ENCODE results near the gene GAN. TPM values are rescaled to one million over a fixed set of nuclear protein-coding genes. Genes with fewer than 3 reads are reported as not detected.

GAN gene, protein sequence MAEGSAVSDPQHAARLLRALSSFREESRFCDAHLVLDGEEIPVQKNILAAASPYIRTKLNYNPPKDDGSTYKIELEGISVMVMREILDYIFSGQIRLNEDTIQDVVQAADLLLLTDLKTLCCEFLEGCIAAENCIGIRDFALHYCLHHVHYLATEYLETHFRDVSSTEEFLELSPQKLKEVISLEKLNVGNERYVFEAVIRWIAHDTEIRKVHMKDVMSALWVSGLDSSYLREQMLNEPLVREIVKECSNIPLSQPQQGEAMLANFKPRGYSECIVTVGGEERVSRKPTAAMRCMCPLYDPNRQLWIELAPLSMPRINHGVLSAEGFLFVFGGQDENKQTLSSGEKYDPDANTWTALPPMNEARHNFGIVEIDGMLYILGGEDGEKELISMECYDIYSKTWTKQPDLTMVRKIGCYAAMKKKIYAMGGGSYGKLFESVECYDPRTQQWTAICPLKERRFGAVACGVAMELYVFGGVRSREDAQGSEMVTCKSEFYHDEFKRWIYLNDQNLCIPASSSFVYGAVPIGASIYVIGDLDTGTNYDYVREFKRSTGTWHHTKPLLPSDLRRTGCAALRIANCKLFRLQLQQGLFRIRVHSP
- 1 to 10 TPM in 2 of 4 donors, under 1 TPM in 2; 0.27 to 2.5 (median 1.4) TPM for polyA plus RNA-seq
- long read RNA-seq, donor 1: 0 reads
- long read RNA-seq, donor 2: 0 reads
- long read RNA-seq, donor 3: 0 reads
- long read RNA-seq, donor 4: 0 reads
- long read RNA-seq, donor 5: 0 reads
- long read RNA-seq, donor 6: 0 reads
- long read RNA-seq, donor 7: 0 reads
- long read RNA-seq, donor 8: 0 reads
- long read RNA-seq, donor 9: 0 reads
- long read RNA-seq, donor 10: 0 reads

DNA sequence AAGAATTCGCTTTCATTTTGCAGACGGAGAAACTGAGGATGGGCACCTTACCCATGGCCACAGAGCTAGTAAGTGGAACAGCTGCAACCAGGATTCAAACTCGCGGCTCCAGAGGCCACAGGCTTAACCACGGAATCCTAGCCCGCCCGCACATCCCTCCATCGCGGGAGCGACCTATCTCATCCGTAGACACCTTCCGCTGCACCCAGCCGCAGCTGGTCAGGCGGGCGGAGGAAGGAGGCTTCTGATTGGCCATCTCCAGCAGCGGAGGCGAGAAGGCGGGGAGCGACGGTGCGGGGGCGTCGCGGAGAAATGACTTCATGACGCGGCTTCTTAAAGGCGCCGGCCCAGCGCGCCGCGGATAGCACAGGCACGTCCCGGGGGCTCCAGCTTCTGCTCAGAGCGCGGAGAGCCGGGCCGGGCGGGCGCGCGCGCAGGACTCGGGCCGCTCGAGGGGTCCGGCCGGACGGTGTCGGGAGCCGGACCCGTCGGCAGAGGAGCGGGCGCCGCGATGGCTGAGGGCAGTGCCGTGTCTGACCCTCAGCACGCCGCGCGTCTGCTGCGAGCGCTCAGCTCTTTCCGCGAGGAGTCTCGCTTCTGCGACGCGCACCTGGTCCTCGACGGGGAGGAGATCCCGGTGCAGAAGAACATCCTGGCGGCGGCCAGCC lies at the start of gene GAN:
Gene GAN (plus strand): TSS at position 360 of the 668 bp plus-strand sequence. CDS start 152 bp downstream, at position 512.
- Histone ChIP-seq H3K36me3 (ENCODE audit: control insufficient read depth in 3 of 3, insufficient read depth in 2 of 3, low read depth in 1 of 3, low read length in 3 of 3) (peaks cover 0 to 3% (median 0%) of the 10 kb centered on the region in 3 donors), H3K27me3 (ENCODE audit: control insufficient read depth in 3 of 3, insufficient read depth in 3 of 3, low read length in 3 of 3) (no peaks in the 10 kb centered on the region), H3K4me1 (ENCODE audit: control insufficient read depth in 3 of 3, insufficient read depth in 2 of 3, low read depth in 1 of 3, low read length in 2 of 3) (peaks cover 4 to 10% (median 5%) of the 10 kb centered on the region in 3 donors), H3K27ac (ENCODE audit: low read depth in 1 of 3, low read length in 2 of 3) (peak within 1 kb of the TSS; percentile 88 to 96 (median 92)), H3K4me3 (ENCODE audit: low read depth in 1 of 3, low read length in 3 of 3) (peak within 1 kb of the TSS; percentile 92 to 96 (median 96)), H3K9me3 (ENCODE audit: control insufficient read depth in 2 of 2, insufficient read depth in 1 of 2, low read depth in 1 of 2, low read length in 1 of 2) (no peaks in the 10 kb centered on the region)
- WGBS, 3 donors: 0% methylated on average over 54 to 75 of the region's 75 CpGs
- FAIRE-seq (no peak), DNase-seq (peak; percentile 96 to 98)

DNA sequence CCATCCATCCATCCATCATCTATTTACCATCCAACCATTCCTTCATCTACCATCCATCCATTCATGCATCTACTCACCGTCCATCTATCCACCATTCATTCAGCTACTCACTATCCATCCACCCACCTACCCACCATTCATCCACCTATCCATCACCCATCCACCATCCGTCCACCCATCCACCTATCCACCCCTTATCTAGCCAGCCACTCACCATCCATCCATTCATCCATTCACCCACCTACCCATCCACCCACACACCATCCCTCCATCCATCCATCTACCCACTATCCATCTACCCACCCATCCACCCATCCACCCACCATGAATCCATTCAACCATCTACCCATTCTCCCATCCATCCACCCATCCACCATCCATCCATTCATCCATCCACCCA lies 49.7 kb upstream of the GAN start:
- no peak for FAIRE-seq
- no peaks in the 10 kb centered on the region for H3K9me3 ChIP-seq (ENCODE audit: control insufficient read depth in 2 of 2, insufficient read depth in 1 of 2, low read depth in 1 of 2, low read length in 1 of 2)
- 94 to 100% (median 97%) methylated on average over 2 of the region's 2 CpGs for WGBS, 3 donors
- peaks cover 0 to 14% (median 2%) of the 10 kb centered on the region in 3 donors for H3K4me1 ChIP-seq (ENCODE audit: control insufficient read depth in 3 of 3, insufficient read depth in 2 of 3, low read depth in 1 of 3, low read length in 2 of 3)
- DNase-seq: no peak
- H3K27ac ChIP-seq (ENCODE audit: low read depth in 1 of 3, low read length in 2 of 3): no peak overlapping the region
- H3K4me3 ChIP-seq (ENCODE audit: low read depth in 1 of 3, low read length in 3 of 3): no peak overlapping the region
- no peaks in the 10 kb centered on the region for H3K27me3 ChIP-seq (ENCODE audit: control insufficient read depth in 3 of 3, insufficient read depth in 3 of 3, low read length in 3 of 3)
- peaks cover 0 to 7% (median 0%) of the 10 kb centered on the region in 3 donors for H3K36me3 ChIP-seq (ENCODE audit: control insufficient read depth in 3 of 3, insufficient read depth in 2 of 3, low read depth in 1 of 3, low read length in 3 of 3)

DNA sequence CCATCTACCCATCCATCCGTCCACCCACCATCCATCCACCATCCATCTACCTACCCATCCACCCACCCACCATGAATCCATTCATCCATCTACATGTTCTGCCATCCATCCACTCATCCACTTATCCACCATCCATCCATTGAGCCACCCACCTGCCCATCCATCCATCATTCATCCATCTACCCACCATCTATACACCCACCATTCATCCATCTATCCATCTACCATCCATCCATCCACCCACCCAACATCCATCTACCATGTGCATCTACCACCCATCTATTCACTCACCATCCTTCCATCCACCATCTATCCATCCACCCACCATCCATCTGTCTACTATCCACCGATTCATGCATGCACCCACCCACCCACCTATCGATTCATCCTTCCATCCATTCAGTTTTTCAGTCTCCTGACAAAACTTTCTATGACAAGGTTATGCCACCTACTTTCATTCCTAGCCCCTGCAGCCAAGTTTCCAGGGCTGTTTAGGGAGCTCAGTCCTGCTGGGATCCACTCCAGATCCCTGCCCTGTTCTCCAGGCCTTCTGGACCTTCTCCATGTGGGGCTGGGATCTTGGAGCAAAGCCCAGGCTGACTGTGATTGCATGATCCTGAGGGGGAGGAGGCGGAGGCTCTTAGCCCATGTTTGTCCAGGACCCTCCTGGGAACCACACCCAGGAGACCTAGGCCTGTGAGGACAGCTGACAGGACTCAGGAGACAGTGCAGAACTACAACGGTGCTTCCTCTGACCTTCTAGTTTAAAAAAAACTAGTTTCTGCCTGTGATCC lies 48.9 kb upstream of the GAN start:
- Histone ChIP-seq H3K9me3 (ENCODE audit: control insufficient read depth in 2 of 2, insufficient read depth in 1 of 2, low read depth in 1 of 2, low read length in 1 of 2) (no peaks in the 10 kb centered on the region), H3K4me3 (ENCODE audit: low read depth in 1 of 3, low read length in 3 of 3) (no peak overlapping the region), H3K36me3 (ENCODE audit: control insufficient read depth in 3 of 3, insufficient read depth in 2 of 3, low read depth in 1 of 3, low read length in 3 of 3) (peaks cover 0 to 7% (median 0%) of the 10 kb centered on the region in 3 donors), H3K27ac (ENCODE audit: low read depth in 1 of 3, low read length in 2 of 3) (peak overlapping the region; percentile 64 to 70 (median 68)), H3K27me3 (ENCODE audit: control insufficient read depth in 3 of 3, insufficient read depth in 3 of 3, low read length in 3 of 3) (no peaks in the 10 kb centered on the region), H3K4me1 (ENCODE audit: control insufficient read depth in 3 of 3, insufficient read depth in 2 of 3, low read depth in 1 of 3, low read length in 2 of 3) (peaks cover 0 to 14% (median 2%) of the 10 kb centered on the region in 3 donors)
- DNase-seq (peak; percentile 15 to 72), FAIRE-seq (no peak)
- WGBS, 3 donors: 59 to 68% (median 62%) methylated on average over 5 of the region's 5 CpGs

DNA sequence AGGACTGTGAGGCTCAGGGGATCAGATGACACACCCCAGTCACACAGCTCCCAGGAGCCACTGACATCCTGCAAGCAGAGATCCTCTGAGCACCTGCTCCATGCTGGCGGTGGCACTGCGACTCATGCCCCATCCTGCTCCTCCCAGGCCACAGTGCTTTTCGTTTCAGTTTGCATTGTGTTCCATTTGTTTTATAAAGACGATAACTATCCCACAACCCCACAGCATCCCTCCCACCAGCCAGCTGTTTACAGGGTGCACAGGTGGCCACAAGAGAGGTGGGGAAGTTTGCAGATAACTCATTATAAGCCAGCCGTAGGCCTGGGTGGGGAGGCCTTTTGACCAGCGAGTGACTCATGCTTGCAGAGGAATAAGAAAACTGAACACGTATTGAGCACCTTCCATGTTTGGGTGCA lies 48.1 kb upstream of the GAN start:
- H3K4me3 ChIP-seq (ENCODE audit: low read depth in 1 of 3, low read length in 3 of 3): no peak overlapping the region
- DNase-seq (peak; percentile 73 to 90), FAIRE-seq (no peak)
- H3K36me3 ChIP-seq (ENCODE audit: control insufficient read depth in 3 of 3, insufficient read depth in 2 of 3, low read depth in 1 of 3, low read length in 3 of 3): peaks cover 0 to 7% (median 0%) of the 10 kb centered on the region in 3 donors
- WGBS, 3 donors: 11 to 46% (median 19%) methylated on average over 7 of the region's 7 CpGs
- H3K4me1 ChIP-seq (ENCODE audit: control insufficient read depth in 3 of 3, insufficient read depth in 2 of 3, low read depth in 1 of 3, low read length in 2 of 3): peaks cover 0 to 14% (median 2%) of the 10 kb centered on the region in 3 donors
- H3K9me3 ChIP-seq (ENCODE audit: control insufficient read depth in 2 of 2, insufficient read depth in 1 of 2, low read depth in 1 of 2, low read length in 1 of 2): no peaks in the 10 kb centered on the region
- no peaks in the 10 kb centered on the region for H3K27me3 ChIP-seq (ENCODE audit: control insufficient read depth in 3 of 3, insufficient read depth in 3 of 3, low read length in 3 of 3)
- H3K27ac ChIP-seq (ENCODE audit: low read depth in 1 of 3, low read length in 2 of 3): peak overlapping the region; percentile 64 to 70 (median 68)

DNA sequence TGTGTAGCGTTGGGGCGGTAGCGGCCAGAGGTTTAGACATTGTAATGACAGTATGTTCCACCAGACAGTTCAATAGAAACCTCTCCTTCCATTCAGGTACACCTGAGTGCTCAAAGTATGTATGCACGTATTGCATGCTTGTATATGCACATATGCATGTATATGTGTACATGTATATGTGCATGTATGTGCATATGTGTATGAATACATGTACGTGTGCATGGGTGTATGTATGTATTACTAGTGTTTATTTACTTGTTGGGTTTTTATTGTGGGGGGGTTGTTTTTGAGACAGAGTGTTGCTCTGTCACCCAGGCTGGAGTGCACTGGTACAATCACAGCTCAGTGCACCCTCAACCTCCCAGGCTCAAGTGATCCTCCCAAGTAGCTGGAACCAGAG lies 46.3 kb upstream of the GAN start:
- no peak for FAIRE-seq
- Histone ChIP-seq H3K9me3 (ENCODE audit: control insufficient read depth in 2 of 2, insufficient read depth in 1 of 2, low read depth in 1 of 2, low read length in 1 of 2) (no peaks in the 10 kb centered on the region), H3K36me3 (ENCODE audit: control insufficient read depth in 3 of 3, insufficient read depth in 2 of 3, low read depth in 1 of 3, low read length in 3 of 3) (peaks cover 0 to 4% (median 0%) of the 10 kb centered on the region in 3 donors), H3K27ac (ENCODE audit: low read depth in 1 of 3, low read length in 2 of 3) (no peak overlapping the region), H3K4me3 (ENCODE audit: low read depth in 1 of 3, low read length in 3 of 3) (no peak overlapping the region), H3K4me1 (ENCODE audit: control insufficient read depth in 3 of 3, insufficient read depth in 2 of 3, low read depth in 1 of 3, low read length in 2 of 3) (peaks cover 0 to 18% (median 5%) of the 10 kb centered on the region in 3 donors), H3K27me3 (ENCODE audit: control insufficient read depth in 3 of 3, insufficient read depth in 3 of 3, low read length in 3 of 3) (no peaks in the 10 kb centered on the region)
- no peak for DNase-seq
- 95 to 96% (median 95%) methylated on average over 5 of the region's 5 CpGs for WGBS, 3 donors

DNA sequence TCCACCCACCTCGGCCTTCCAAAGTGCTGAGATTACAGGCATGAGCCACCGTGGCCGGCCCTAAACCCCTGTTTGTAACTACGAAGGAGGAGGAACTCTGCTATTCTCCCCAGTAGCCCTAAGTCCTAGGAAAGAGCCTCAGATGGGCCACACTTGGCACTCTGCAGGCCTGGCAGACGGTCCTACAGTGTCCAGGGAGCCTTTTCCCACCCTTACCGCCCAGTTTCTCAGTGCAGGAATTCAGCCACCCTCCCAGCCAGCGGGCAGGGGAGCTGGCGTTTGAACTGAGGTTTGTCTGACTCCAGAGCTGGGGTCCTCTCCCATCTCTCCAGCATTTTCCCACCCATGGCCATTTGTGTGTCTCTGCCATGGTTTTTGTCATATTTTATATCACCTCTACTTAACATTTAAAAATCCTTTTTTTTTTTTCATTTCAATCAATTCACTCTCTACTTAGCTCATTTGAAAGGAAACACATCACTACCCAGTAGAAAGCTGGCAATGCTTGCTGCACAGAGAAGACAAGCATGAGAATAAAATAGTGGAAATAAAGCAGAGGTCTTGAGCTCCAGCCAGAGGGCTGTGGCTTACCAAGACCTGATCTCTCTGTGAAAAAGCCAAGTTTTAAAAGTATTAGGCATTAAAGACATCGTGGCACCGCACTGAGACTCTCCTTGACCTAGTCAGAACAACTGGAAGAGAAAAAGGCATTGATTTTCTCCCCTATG lies 41.4 kb upstream of the GAN start:
- 62 to 69% (median 63%) methylated on average over 10 of the region's 10 CpGs for WGBS, 3 donors
- DNase-seq (no peak), FAIRE-seq (no peak)
- Histone ChIP-seq H3K27me3 (ENCODE audit: control insufficient read depth in 3 of 3, insufficient read depth in 3 of 3, low read length in 3 of 3) (no peaks in the 10 kb centered on the region), H3K4me3 (ENCODE audit: low read depth in 1 of 3, low read length in 3 of 3) (no peak overlapping the region), H3K27ac (ENCODE audit: low read depth in 1 of 3, low read length in 2 of 3) (peak overlapping the region; percentile 66 to 89 (median 85)), H3K4me1 (ENCODE audit: control insufficient read depth in 3 of 3, insufficient read depth in 2 of 3, low read depth in 1 of 3, low read length in 2 of 3) (peaks cover 9 to 34% (median 13%) of the 10 kb centered on the region in 3 donors), H3K36me3 (ENCODE audit: control insufficient read depth in 3 of 3, insufficient read depth in 2 of 3, low read depth in 1 of 3, low read length in 3 of 3) (peaks cover 0 to 3% (median 2%) of the 10 kb centered on the region in 3 donors), H3K9me3 (ENCODE audit: control insufficient read depth in 2 of 2, insufficient read depth in 1 of 2, low read depth in 1 of 2, low read length in 1 of 2) (no peaks in the 10 kb centered on the region)

DNA sequence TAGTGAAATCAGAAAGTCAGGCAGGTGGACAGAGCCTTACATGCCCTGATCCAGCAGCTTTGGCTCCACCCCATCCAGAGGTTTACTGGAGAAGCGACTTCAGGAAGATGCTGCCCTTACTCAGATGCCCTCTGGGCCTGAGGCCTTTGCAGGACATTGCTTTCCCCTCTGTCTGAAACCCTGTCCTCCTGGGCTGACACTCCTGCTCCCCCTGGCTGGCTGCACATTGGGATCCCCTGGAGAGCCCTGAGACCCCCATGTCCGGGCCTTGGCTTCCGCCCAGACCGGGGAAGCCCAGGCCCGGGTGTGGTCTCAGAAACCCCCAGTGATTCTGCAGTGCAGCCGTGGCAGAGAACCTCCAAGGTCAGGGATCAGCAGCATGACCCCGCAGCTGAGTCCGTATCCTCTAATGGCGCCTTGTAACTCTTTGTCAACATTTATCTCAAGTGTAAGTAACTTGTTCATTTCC lies 39.7 kb upstream of the GAN start:
- WGBS, 3 donors: 49 to 68% (median 65%) methylated on average over 9 of the region's 9 CpGs
- peaks cover 0 to 3% (median 2%) of the 10 kb centered on the region in 3 donors for H3K36me3 ChIP-seq (ENCODE audit: control insufficient read depth in 3 of 3, insufficient read depth in 2 of 3, low read depth in 1 of 3, low read length in 3 of 3)
- H3K9me3 ChIP-seq (ENCODE audit: control insufficient read depth in 2 of 2, insufficient read depth in 1 of 2, low read depth in 1 of 2, low read length in 1 of 2): no peaks in the 10 kb centered on the region
- H3K4me1 ChIP-seq (ENCODE audit: control insufficient read depth in 3 of 3, insufficient read depth in 2 of 3, low read depth in 1 of 3, low read length in 2 of 3): peaks cover 9 to 34% (median 13%) of the 10 kb centered on the region in 3 donors
- FAIRE-seq (no peak), DNase-seq (peak; percentile 39 to 58)
- peak overlapping the region; percentile 66 to 89 (median 82) for H3K27ac ChIP-seq (ENCODE audit: low read depth in 1 of 3, low read length in 2 of 3)
- H3K27me3 ChIP-seq (ENCODE audit: control insufficient read depth in 3 of 3, insufficient read depth in 3 of 3, low read length in 3 of 3): no peaks in the 10 kb centered on the region
- no peak overlapping the region for H3K4me3 ChIP-seq (ENCODE audit: low read depth in 1 of 3, low read length in 3 of 3)

All from small intestine (tissue), 16 donors.